ENCODE data around the gene TMEM9B. TPM values are rescaled to one million over a fixed set of nuclear protein-coding genes. Genes with fewer than 3 reads are reported as not detected.
A peak's percentile ranks its signal among the peaks of the same experiment; 100 is the strongest.
"Not testable (repeated sequence)": the region's sequence is repeated elsewhere in the genome, so short reads cannot be mapped to it uniquely, and the experiment has no call there.

The TMEM9B gene
- total and polyA plus RNA-seq, 4 experiments from 2014 or later = 36.8 to 164 (median 68.2) TPM

DNA sequence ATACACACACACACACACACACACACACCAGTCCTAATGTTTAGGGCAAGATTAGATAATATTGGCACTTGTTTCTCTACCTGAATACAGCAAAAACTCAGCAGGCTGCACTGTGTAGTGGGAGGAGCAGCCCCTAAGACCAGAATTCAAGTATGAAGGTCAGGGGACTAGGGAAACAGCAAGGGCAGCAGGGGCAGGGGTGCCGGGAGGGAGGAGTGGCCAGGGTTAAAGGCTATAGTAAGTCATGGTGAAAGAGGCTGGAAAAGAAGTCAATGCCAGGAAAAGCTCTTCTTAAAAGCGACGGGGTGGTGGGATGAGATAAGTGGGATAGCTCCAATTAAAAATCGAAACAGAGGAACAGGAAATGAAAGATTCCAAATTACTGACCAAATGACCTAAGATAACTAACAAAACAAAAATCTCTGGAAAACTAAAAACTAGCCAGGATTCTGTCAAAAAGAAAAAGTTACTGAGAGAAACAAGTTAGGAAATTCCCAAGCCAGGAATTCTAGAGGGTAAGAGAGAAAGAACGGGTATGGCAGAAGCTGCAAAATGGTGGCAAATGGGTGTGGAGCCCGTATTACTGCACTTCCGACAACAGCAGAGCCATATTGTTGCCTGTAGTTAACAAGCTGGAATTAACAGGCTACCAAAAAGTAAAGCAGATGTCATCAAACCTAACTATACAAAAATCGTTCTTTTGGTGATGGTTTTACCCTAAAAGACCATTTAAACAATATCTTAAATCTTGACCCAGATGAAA is 22.7 kb downstream of the TMEM9B start:
- intact Hi-C loops (cut with micrococcal nuclease) = no loop called here
- Histone ChIP-seq H3K27me3 (ENCODE audit: insufficient read depth, low read length) (no peaks in the 10 kb centered on the region), H3K27ac (ENCODE audit: low read depth, low read length) (no peak overlapping the region), H3K4me3 (ENCODE audit: low read length in 2 of 2) (no peak overlapping the region), H3K9me3 (ENCODE audit: control insufficient read depth in 1 of 2, low read length in 2 of 2) (no peaks in the 10 kb centered on the region), H3K36me3 (ENCODE audit: insufficient read depth, low read length) (no peaks in the 10 kb centered on the region), H3K4me1 (ENCODE audit: insufficient read depth, low read length) (no peaks in the 10 kb centered on the region)
- ChIA-PET CTCF (ENCODE audit: partially characterized antibody) (no interaction called here), POLR2A (ENCODE audit: partially characterized antibody) (no interaction called here)
- no peak overlapping the region for H3K4me3 Mint-ChIP-seq
- H3K4me1 Mint-ChIP-seq = no peaks in the 10 kb centered on the region
- no peaks in the 10 kb centered on the region for H3K36me3 Mint-ChIP-seq
- peak overlapping the region in 1 of 7 donors; percentile 1 for H3K27ac Mint-ChIP-seq
- peaks cover 8 to 11% of the 10 kb centered on the region in 2 donors for H3K27me3 Mint-ChIP-seq
- H3K9me3 Mint-ChIP-seq = no peaks in the 10 kb centered on the region
- DNase-seq = no peak

DNA sequence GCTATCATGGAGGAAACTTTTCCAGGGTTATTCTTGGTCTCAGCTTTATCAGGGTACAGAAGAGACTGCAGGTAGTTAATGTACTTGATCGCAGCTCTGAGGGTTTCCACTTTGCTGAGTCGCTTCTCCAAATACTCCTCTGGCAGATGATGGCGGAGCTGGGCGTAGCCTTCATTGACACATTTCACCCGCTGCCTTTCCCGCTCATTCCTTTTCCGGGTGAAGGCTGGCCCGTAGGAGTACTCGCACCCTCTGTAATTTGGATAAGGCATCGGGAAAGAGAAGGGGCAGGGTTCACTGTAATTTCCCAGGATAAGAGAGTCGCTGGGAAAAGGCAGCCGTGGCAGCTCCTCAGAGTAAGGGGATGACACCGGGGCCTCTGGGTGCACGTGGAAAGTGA is 26.6 kb downstream of the TMEM9B start:
- ChIA-PET POLR2A (ENCODE audit: partially characterized antibody) (no interaction called here), CTCF (ENCODE audit: partially characterized antibody) (interaction anchor here (0.6 kb wide), 1 partner anchor 22 kb away, joined by 3 read pairs; no protein-coding TSS in a partner anchor)
- H3K36me3 Mint-ChIP-seq = no peaks in the 10 kb centered on the region
- no peak overlapping the region for H3K4me3 Mint-ChIP-seq
- H3K27me3 Mint-ChIP-seq = peaks cover 6 to 11% of the 10 kb centered on the region in 2 donors
- Histone ChIP-seq H3K9me3 (ENCODE audit: control insufficient read depth in 1 of 2, low read length in 2 of 2) (no peaks in the 10 kb centered on the region), H3K4me3 (ENCODE audit: low read length in 2 of 2) (no peak overlapping the region), H3K36me3 (ENCODE audit: insufficient read depth, low read length) (no peaks in the 10 kb centered on the region), H3K4me1 (ENCODE audit: insufficient read depth, low read length) (no peaks in the 10 kb centered on the region), H3K27me3 (ENCODE audit: insufficient read depth, low read length) (no peaks in the 10 kb centered on the region), H3K27ac (ENCODE audit: low read depth, low read length) (no peak overlapping the region)
- intact Hi-C loops (cut with micrococcal nuclease) = no loop called here
- DNase-seq = no peak
- no peaks in the 10 kb centered on the region for H3K9me3 Mint-ChIP-seq
- H3K4me1 Mint-ChIP-seq = peaks cover 0 to 3% (median under 1%) of the 10 kb centered on the region in 4 donors
- H3K27ac Mint-ChIP-seq = no peak overlapping the region

- Mint-ChIP-seq H3K36me3 (no peaks in the 10 kb centered on the region), H3K4me3 (peak overlapping the region in 1 of 8 donors; percentile 24), H3K4me1 (peaks cover 0 to 3% (median under 1%) of the 10 kb centered on the region in 4 donors), H3K27ac (no peak overlapping the region), H3K9me3 (no peaks in the 10 kb centered on the region), H3K27me3 (peaks cover 6 to 11% of the 10 kb centered on the region in 2 donors)
- Histone ChIP-seq H3K4me1 (ENCODE audit: insufficient read depth, low read length) (no peaks in the 10 kb centered on the region), H3K36me3 (ENCODE audit: insufficient read depth, low read length) (no peaks in the 10 kb centered on the region), H3K4me3 (ENCODE audit: low read length in 2 of 2) (no peak overlapping the region), H3K27ac (ENCODE audit: low read depth, low read length) (no peak overlapping the region), H3K9me3 (ENCODE audit: control insufficient read depth in 1 of 2, low read length in 2 of 2) (no peaks in the 10 kb centered on the region), H3K27me3 (ENCODE audit: insufficient read depth, low read length) (no peaks in the 10 kb centered on the region)
- intact Hi-C loops (cut with micrococcal nuclease) = no loop called here
- DNase-seq = no peak
- ChIA-PET CTCF (ENCODE audit: partially characterized antibody) (no interaction called here), POLR2A (ENCODE audit: partially characterized antibody) (no interaction called here)
These were observed 27.1 kb downstream of the TMEM9B start for GRCh38 chr11:8937159-8937558.

DNA sequence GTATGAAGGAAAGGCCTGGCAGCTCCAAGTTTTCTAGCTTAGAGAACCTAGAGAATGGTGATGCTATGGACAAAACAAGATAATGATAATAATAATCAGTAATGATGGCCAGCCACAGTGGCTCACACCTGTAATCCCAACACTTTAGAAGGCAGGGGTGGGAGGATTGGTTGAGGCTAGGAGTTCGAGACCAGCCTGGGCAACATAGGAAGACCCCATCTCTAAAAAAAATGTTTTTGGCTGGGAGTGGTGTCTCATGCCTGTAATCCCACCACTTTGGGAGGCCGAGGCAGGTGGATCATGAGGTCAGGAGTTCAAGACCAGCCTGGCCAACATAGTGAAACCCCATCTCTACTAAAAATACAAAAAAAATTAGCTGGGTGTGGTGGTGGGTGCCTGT is 28.5 kb downstream of the TMEM9B start:
- H3K9me3 ChIP-seq (ENCODE audit: control insufficient read depth in 1 of 2, low read length in 2 of 2); H3K4me1 ChIP-seq (ENCODE audit: insufficient read depth, low read length); H3K27me3 ChIP-seq (ENCODE audit: insufficient read depth, low read length); H3K4me3 ChIP-seq (ENCODE audit: low read length in 2 of 2); POLR2A ChIA-PET (ENCODE audit: partially characterized antibody); H3K27me3 Mint-ChIP-seq; H3K36me3 ChIP-seq (ENCODE audit: insufficient read depth, low read length); H3K27ac Mint-ChIP-seq; H3K36me3 Mint-ChIP-seq; intact Hi-C loops (cut with micrococcal nuclease); H3K4me3 Mint-ChIP-seq; H3K9me3 Mint-ChIP-seq; H3K27ac ChIP-seq (ENCODE audit: low read depth, low read length); H3K4me1 Mint-ChIP-seq; DNase-seq: not testable (repeated sequence)
- CTCF ChIA-PET (ENCODE audit: partially characterized antibody) = interaction anchor here (1.1 kb wide), 1 partner anchor 202 kb away, joined by 3 read pairs; no protein-coding TSS in a partner anchor

DNA sequence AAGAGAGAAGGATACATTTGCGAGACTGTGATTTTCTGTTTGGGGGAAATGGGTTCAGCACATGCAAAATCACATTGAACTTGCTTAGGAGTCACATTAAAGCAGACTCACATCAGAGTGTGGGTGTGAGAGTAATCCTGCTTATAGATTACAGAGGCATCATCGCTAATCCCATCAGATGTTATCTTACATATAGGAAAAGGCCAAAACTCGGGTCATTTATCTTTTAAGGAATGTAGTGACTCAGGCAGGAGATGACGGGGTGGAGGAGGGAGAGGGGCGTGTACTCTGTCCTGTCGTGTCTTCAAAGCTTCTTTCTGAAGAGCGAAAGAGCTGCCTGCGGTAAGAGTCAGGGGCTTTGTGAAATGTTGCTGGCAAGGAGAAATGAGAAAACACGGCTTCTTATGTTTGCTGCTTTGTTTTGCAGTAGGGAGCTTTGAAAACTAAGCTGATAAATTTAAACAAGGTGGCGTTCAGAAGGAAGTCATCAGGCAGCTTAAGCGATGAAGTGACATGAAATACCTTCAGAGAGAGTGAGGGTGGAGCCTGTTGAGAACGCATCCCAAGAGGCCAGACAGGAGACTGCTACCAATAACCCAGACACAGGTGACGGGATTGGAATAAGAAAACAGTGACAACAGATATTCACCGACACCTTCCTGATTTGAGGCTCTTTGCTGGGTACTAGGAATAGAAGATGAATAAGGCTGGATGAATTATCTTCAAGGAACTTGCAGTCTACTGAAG is 29.3 kb downstream of the TMEM9B start:
- peak overlapping the region in 3 of 7 donors; percentile 1 to 37 (median 7) for H3K27ac Mint-ChIP-seq
- H3K9me3 Mint-ChIP-seq = no peaks in the 10 kb centered on the region
- intact Hi-C loops (cut with micrococcal nuclease) = no loop called here
- no peaks in the 10 kb centered on the region for H3K36me3 Mint-ChIP-seq
- no peak overlapping the region for H3K4me3 ChIP-seq (ENCODE audit: low read length in 2 of 2)
- H3K36me3 ChIP-seq (ENCODE audit: insufficient read depth, low read length) = no peaks in the 10 kb centered on the region
- peak overlapping the region in 5 of 8 donors; percentile 9 to 43 (median 36) for H3K4me3 Mint-ChIP-seq
- no peak for DNase-seq
- H3K9me3 ChIP-seq (ENCODE audit: control insufficient read depth in 1 of 2, low read length in 2 of 2) = no peaks in the 10 kb centered on the region
- no peaks in the 10 kb centered on the region for H3K4me1 ChIP-seq (ENCODE audit: insufficient read depth, low read length)
- H3K27me3 Mint-ChIP-seq = peaks cover 3% of the 10 kb centered on the region in 2 donors
- ChIA-PET POLR2A (ENCODE audit: partially characterized antibody) (no interaction called here), CTCF (ENCODE audit: partially characterized antibody) (interaction anchor here (1.1 kb wide), 1 partner anchor 203 kb away, joined by 3 read pairs; no protein-coding TSS in a partner anchor)
- no peaks in the 10 kb centered on the region for H3K27me3 ChIP-seq (ENCODE audit: insufficient read depth, low read length)
- H3K4me1 Mint-ChIP-seq = peaks cover 0 to 3% (median under 1%) of the 10 kb centered on the region in 4 donors
- no peak overlapping the region for H3K27ac ChIP-seq (ENCODE audit: low read depth, low read length)

GRCh38 chr11:8933931-8934330 is 30.3 kb downstream of the TMEM9B start:
- Histone ChIP-seq H3K4me1 (ENCODE audit: insufficient read depth, low read length) (no peaks in the 10 kb centered on the region), H3K27ac (ENCODE audit: low read depth, low read length) (no peak overlapping the region), H3K4me3 (ENCODE audit: low read length in 2 of 2) (no peak overlapping the region), H3K9me3 (ENCODE audit: control insufficient read depth in 1 of 2, low read length in 2 of 2) (no peaks in the 10 kb centered on the region), H3K27me3 (ENCODE audit: insufficient read depth, low read length) (no peaks in the 10 kb centered on the region), H3K36me3 (ENCODE audit: insufficient read depth, low read length) (no peaks in the 10 kb centered on the region)
- no peak overlapping the region for H3K4me3 Mint-ChIP-seq
- H3K36me3 Mint-ChIP-seq = no peaks in the 10 kb centered on the region
- H3K27ac Mint-ChIP-seq = no peak overlapping the region
- DNase-seq = no peak
- ChIA-PET POLR2A (ENCODE audit: partially characterized antibody) (no interaction called here), CTCF (ENCODE audit: partially characterized antibody) (no interaction called here)
- peaks cover 2 to 3% of the 10 kb centered on the region in 2 donors for H3K27me3 Mint-ChIP-seq
- no peaks in the 10 kb centered on the region for H3K9me3 Mint-ChIP-seq
- peaks cover 0 to 3% (median under 1%) of the 10 kb centered on the region in 4 donors for H3K4me1 Mint-ChIP-seq
- intact Hi-C loops (cut with micrococcal nuclease) = no loop called here

- Mint-ChIP-seq H3K36me3 (no peaks in the 10 kb centered on the region), H3K4me1 (peaks cover 0 to 3% (median under 1%) of the 10 kb centered on the region in 4 donors), H3K27me3 (peaks cover 0 to under 1% of the 10 kb centered on the region in 2 donors), H3K9me3 (no peaks in the 10 kb centered on the region), H3K4me3 (no peak within 1 kb of the TSS), H3K27ac (no peak within 1 kb of the TSS)
- no peaks in the 10 kb centered on the region for H3K4me1 ChIP-seq (ENCODE audit: insufficient read depth, low read length)
- no peak within 1 kb of the TSS for H3K27ac ChIP-seq (ENCODE audit: low read depth, low read length)
- ChIA-PET POLR2A (ENCODE audit: partially characterized antibody) (no interaction called here), CTCF (ENCODE audit: partially characterized antibody) (interaction anchor here (1.3 kb wide), 1 partner anchor 574 kb away, joined by 3 read pairs; no protein-coding TSS in a partner anchor)
- no peaks in the 10 kb centered on the region for H3K27me3 ChIP-seq (ENCODE audit: insufficient read depth, low read length)
- no peaks in the 10 kb centered on the region for H3K9me3 ChIP-seq (ENCODE audit: control insufficient read depth in 1 of 2, low read length in 2 of 2)
- no peak for DNase-seq
- no peak within 1 kb of the TSS for H3K4me3 ChIP-seq (ENCODE audit: low read length in 2 of 2)
- no peaks in the 10 kb centered on the region for H3K36me3 ChIP-seq (ENCODE audit: insufficient read depth, low read length)
- intact Hi-C loops (cut with micrococcal nuclease) = no loop called here
These were observed 31.6 kb downstream of the TMEM9B start, which contains the start of gene C11orf16 for GRCh38 chr11:8932564-8933180. Gene C11orf16, minus strand, starts transcription at chr11:8932947. Its CDS starts 639 bp downstream, at chr11:8932308.
